ENCODE measurements around the gene MCM5.
"Not testable (repeated sequence)": the region's sequence is repeated elsewhere in the genome, so short reads cannot be mapped to it uniquely, and the experiment has no call there.

DNA sequence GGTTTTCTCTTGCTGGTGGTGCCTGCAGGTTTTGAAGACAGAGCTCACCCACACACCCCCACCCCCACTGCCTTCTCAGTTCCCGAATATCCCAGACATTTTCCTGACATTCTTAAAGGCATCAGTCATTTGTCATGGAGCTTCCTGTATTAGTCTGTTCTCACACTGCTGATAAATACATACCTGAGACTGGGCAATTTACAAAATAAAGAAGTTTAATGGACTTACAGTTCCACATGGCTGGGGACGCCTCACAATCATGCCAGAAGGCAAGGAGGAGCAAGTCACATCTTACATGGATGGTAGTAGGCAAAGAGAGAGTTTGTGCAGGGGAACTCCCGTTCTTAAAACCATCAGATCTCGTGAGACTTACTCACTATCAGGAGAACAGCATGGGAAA, 71.6 kb downstream of the MCM5 start:
- TF ChIP-seq, protein P1, sequence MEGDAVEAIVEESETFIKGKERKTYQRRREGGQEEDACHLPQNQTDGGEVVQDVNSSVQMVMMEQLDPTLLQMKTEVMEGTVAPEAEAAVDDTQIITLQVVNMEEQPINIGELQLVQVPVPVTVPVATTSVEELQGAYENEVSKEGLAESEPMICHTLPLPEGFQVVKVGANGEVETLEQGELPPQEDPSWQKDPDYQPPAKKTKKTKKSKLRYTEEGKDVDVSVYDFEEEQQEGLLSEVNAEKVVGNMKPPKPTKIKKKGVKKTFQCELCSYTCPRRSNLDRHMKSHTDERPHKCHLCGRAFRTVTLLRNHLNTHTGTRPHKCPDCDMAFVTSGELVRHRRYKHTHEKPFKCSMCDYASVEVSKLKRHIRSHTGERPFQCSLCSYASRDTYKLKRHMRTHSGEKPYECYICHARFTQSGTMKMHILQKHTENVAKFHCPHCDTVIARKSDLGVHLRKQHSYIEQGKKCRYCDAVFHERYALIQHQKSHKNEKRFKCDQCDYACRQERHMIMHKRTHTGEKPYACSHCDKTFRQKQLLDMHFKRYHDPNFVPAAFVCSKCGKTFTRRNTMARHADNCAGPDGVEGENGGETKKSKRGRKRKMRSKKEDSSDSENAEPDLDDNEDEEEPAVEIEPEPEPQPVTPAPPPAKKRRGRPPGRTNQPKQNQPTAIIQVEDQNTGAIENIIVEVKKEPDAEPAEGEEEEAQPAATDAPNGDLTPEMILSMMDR (IDR thresholded peaks at IDR 0.05; ENCODE audit: low read length), result not testable (repeated sequence)
- not testable (repeated sequence) for TF ChIP-seq EZH2phosphoT487 (IDR thresholded peaks at IDR 0.05; ENCODE audit: low read length)
